K562 (cell line): Measurements from ENCODE around the gene CHD6. TPM values are rescaled to one million over a fixed set of nuclear protein-coding genes. Genes with fewer than 3 reads are reported as not detected.

Experiments
- ATAC-seq: fragments of 200-7000 bp; cut with Tn5 transposase; 3 replicates; pipeline ENCODE4 v1.9.1; 2020; ENCODE audit warnings: moderate library complexity
- BruUV-seq: library from RNA; stranded (reverse); fragments of 400-500 nt; replicated peaks from 2 replicates; lab custom pipeline; 2021; lab: Mats Ljungman, UMichigan
- CTCF ChIA-PET: fragments of 300-600 bp; formaldehyde crosslinking; extraction: SDS; loops from one replicate; lab custom pipeline; 2021; ENCODE audit warnings: low intra/inter-chr PET ratio; lab: Yijun Ruan, JAX
- POLR2A ChIA-PET: fragments of 300-600, 350-650 bp; sonication (Branson Sonifier 250); formaldehyde crosslinking; extraction: SDS; loops from one replicate; lab custom pipeline; 2021; ENCODE audit warnings: antibody characterized with exemption, inconsistent platforms; lab: Yijun Ruan, JAX
- DNase-seq, 4 experiments: peaks; one replicate each; pipeline versions ENCODE4 v3.0.0 to v3.0.0-alpha.2; 2011 to 2018; ENCODE audit warnings: low spot score in 3 of 4, mixed read lengths in 3 of 4; ENCODE audit errors: extremely low read depth in 1 of 4
- FAIRE-seq: peaks from 2 replicates; lab custom pipeline; 2011; peaks lifted over from hg19 to GRCh38; lab: Jason Lieb, UNC
- H2AFZ ChIP-seq: 2 replicates; pipeline ENCODE4 v1.6.0; 2011; ENCODE audit warnings: low read depth, low read length, control low read depth, inconsistent platforms
- H3K27ac ChIP-seq: fragments of 200-600 bp; 3 replicates; pipeline ENCODE4 v1.8.0; 2011; ENCODE audit warnings: low read depth, mild to moderate bottlenecking, control low read depth, inconsistent platforms, low read length, moderate library complexity, mixed read lengths; ENCODE audit errors: extremely low read depth
- H3K27me3 ChIP-seq, 2 experiments: fragments of 300-600 bp in 1 of 2; 2 replicates in 1 of 2; 3 replicates in 1 of 2; pipeline versions ENCODE4 v1.6.0 to v1.8.0; 2011; ENCODE audit warnings: inconsistent platforms in 2 of 2, low read length in 2 of 2, mild to moderate bottlenecking in 1 of 2, mixed read lengths in 1 of 2, moderate library complexity in 1 of 2; ENCODE audit not compliant: control insufficient read depth in 2 of 2, insufficient read depth in 2 of 2
- H3K36me3 ChIP-seq: fragments of 300-600 bp; 3 replicates; pipeline ENCODE4 v1.8.0; 2011; ENCODE audit warnings: mild to moderate bottlenecking, low read length, inconsistent platforms; ENCODE audit not compliant: control insufficient read depth, insufficient read depth
- H3K4me1 ChIP-seq, 2 experiments: fragments of 200-600 bp in 1 of 2; replicated peaks in 1 of 2; 2 replicates in 1 of 2; 3 replicates in 1 of 2; pipeline versions ENCODE4 v1.5.1 to v1.8.0; 2011; ENCODE audit warnings: inconsistent platforms in 2 of 2, low read length in 2 of 2, mild to moderate bottlenecking in 1 of 2, mixed read lengths in 1 of 2, moderate library complexity in 1 of 2; ENCODE audit not compliant: control insufficient read depth in 2 of 2, insufficient read depth in 2 of 2
- H3K4me2 ChIP-seq: 2 replicates; pipeline ENCODE4 v1.6.1; 2011; ENCODE audit warnings: low read length, control low read depth, inconsistent platforms, mixed read lengths; ENCODE audit not compliant: insufficient read depth
- H3K4me3 ChIP-seq: fragments of 200-600 bp; sonication (generic), shearing (Covaris generic); 2 replicates; pipeline ENCODE4 v1.5.1; 2016; ENCODE audit warnings: control low read depth, inconsistent platforms
- H3K79me2 ChIP-seq: fragments of 200-600 bp; 3 replicates; pipeline ENCODE4 v1.8.0; 2011; ENCODE audit warnings: low read length, inconsistent platforms; ENCODE audit not compliant: control insufficient read depth, insufficient read depth
- H3K9ac ChIP-seq, 2 experiments: 2 replicates each; pipeline versions ENCODE4 v1.6.0 to v1.6.1; 2011; ENCODE audit warnings: low read depth in 2 of 2, low read length in 2 of 2, control low read depth in 1 of 2, inconsistent platforms in 1 of 2, mild to moderate bottlenecking in 1 of 2, mixed read lengths in 1 of 2; ENCODE audit not compliant: insufficient read depth in 1 of 2
- H3K9me1 ChIP-seq: one replicate; pipeline ENCODE4 v1.6.0; 2011; ENCODE audit warnings: inconsistent platforms, mild to moderate bottlenecking, low read length, moderate library complexity; ENCODE audit not compliant: control insufficient read depth, insufficient read depth
- H3K9me3 ChIP-seq: replicated peaks from 2 replicates; pipeline ENCODE4 v1.5.1; 2011; ENCODE audit warnings: low read depth, low read length, inconsistent platforms; ENCODE audit not compliant: control insufficient read depth, insufficient read depth
- H4K20me1 ChIP-seq: replicated peaks from 2 replicates; pipeline ENCODE4 v1.6.1; 2011; ENCODE audit warnings: low read length, inconsistent platforms, mixed read lengths; ENCODE audit not compliant: control insufficient read depth, insufficient read depth
- ARID3A ChIP-seq: IDR thresholded peaks from 2 replicates; pipeline ENCODE4 v1.6.1; 2012; ENCODE audit warnings: low read depth, low read length, improper control_type of control experiment, borderline replicate concordance
- ELF1 ChIP-seq: fragments of 200-800 bp; sonication (Bioruptor generic); IDR thresholded peaks from 2 replicates; pipeline ENCODE4 v1.6.1; 2016; ENCODE audit warnings: missing genetic modification characterization, missing compliant biosample characterization
- EP400 ChIP-seq: fragments of 450-650 bp; IDR thresholded peaks from 2 replicates; pipeline ENCODE4 v1.6.1; 2017; ENCODE audit warnings: antibody characterized with exemption, mild to moderate bottlenecking, moderate library complexity
- ETV1 ChIP-seq: fragments of 450-650 bp; conservative IDR thresholded peaks from 2 replicates; pipeline ENCODE4 v1.6.1; 2016; ENCODE audit warnings: missing genetic modification characterization, control low read depth, low read depth, missing compliant biosample characterization
- MEIS2 ChIP-seq: fragments of 450-650 bp; IDR thresholded peaks from 2 replicates; pipeline ENCODE4 v1.6.1; 2014; ENCODE audit warnings: mild to moderate bottlenecking; ENCODE audit not compliant: partially characterized antibody
- NCOA1 ChIP-seq: fragments of 450-650 bp; IDR thresholded peaks from 2 replicates; pipeline ENCODE4 v1.6.1; 2016; ENCODE audit warnings: low read depth
- NR0B1 ChIP-seq: fragments of 450-650 bp; IDR thresholded peaks from one replicate; pipeline ENCODE4 v1.6.1; 2018; ENCODE audit warnings: mild to moderate bottlenecking, moderate library complexity; ENCODE audit not compliant: partially characterized antibody
- POLR2G ChIP-seq: fragments of 200-400 bp; formaldehyde crosslinking; IDR thresholded peaks from 2 replicates; pipeline ENCODE4 v1.6.1; 2017; ENCODE audit warnings: low read depth, mild to moderate bottlenecking, antibody characterized with exemption, low read length, moderate library complexity
- WHSC1 ChIP-seq: IDR thresholded peaks from one replicate; pipeline ENCODE4 v1.6.1; 2012; ENCODE audit warnings: low read length, control low read depth, inconsistent platforms
- ZFP1 ChIP-seq: fragments of 450-650 bp; formaldehyde crosslinking; IDR thresholded peaks from 2 replicates; pipeline ENCODE4 v1.4.0; 2020; ENCODE audit warnings: mild to moderate bottlenecking, mixed read lengths
- ZNF282 ChIP-seq: sonication (generic); formaldehyde crosslinking; IDR thresholded peaks from 2 replicates; pipeline ENCODE4 v1.8.1; 2023; ENCODE audit warnings: missing genetic modification reagents
- ZNF830 ChIP-seq: fragments of 250-450 bp; sonication (Bioruptor Pico); IDR thresholded peaks from 2 replicates; pipeline ENCODE4 v1.5.0; 2021; ENCODE audit warnings: mild to moderate bottlenecking
- WGBS: fragments of 100-300 bp; shearing (Covaris generic); methylation state at CpG from one replicate; pipeline ENCODE4 v1.1.6; 2016; ENCODE audit warnings: low coverage, mixed read lengths; ENCODE audit not compliant: insufficient coverage; ENCODE audit errors: missing lambda C conversion rate; 5-methylcytosine and 5-hydroxymethylcytosine counted together
- in situ Hi-C: fragments of 300-500 bp; cut with MboI; formaldehyde crosslinking; loops from 4 replicates; pipeline ENCODE4 v1.15.0; 2018; ENCODE audit warnings: inconsistent platforms, mixed read lengths
- intact Hi-C: fragments of 100-400 bp; cut with micrococcal nuclease; formaldehyde crosslinking; loops from 2 replicates; pipeline ENCODE4 v1.14.2; 2022
- polyA plus RNA-seq, 8 experiments: library from polyadenylated mRNA; depleted of rRNA in 4 of 8; stranded (reverse) in 5 of 8; unstranded in 3 of 8; fragments of >200 nt; fragmentation: Nextera tagmentation in 2 of 8; fragmentation: Illumina TruSeq in 1 of 8; extraction: Ambion mirVana in 2 of 8; extraction: Trizol in 1 of 8; gene quantifications; 2 replicates each; pipeline versions ENCODE4 v1.2.1 to v1.2.3, GENCODE V29; 2011 to 2014; ENCODE audit warnings: inconsistent platforms in 1 of 8, missing spikeins in 1 of 8
- total RNA-seq, 7 experiments: library from RNA; depleted of rRNA in 6 of 7; stranded (reverse); fragments of >200 nt in 6 of 7; fragmentation: Illumina TruSeq in 2 of 7; extraction: Trizol in 2 of 7; gene quantifications; 2 replicates each; pipeline versions ENCODE4 v1.2.1 to v1.2.3, GENCODE V29; 2011 to 2021; ENCODE audit warnings: low replicate concordance in 1 of 7

CHD6 gene
- total and polyA plus RNA-seq, 9 of the 15 experiments (the other 6 are each of a cell fraction or from before 2014, with no cell fraction given), result 3.9 to 24.2 (median 12.8) TPM

- no peak overlapping the region for H3K27ac ChIP-seq
- ATAC-seq, result no peak
- intact Hi-C loops, result no loop called here
These were observed 155.6 kb downstream of the CHD6 start for GRCh38 chr20:41462372-41463161.

GRCh38 chr20:41458761-41459160, 159.4 kb downstream of the CHD6 start:
- BruUV-seq, result no TSS peak
- no peak overlapping the region for H2AFZ ChIP-seq
- peaks cover 0 to 1% of the 10 kb centered on the region in 2 experiments; a peak in 2 of 5 replicates for H3K4me1 ChIP-seq
- no peak for FAIRE-seq
- DNase-seq, result no peak
- no peaks in the 10 kb centered on the region for H3K9me1 ChIP-seq
- CTCF ChIA-PET, result no interaction called here
- H3K9ac ChIP-seq, result no peak overlapping the region
- peaks cover 39% of the 10 kb centered on the region; the same call in 2 of the 3 replicates for H3K36me3 ChIP-seq
- POLR2A ChIA-PET, result no interaction called here
- H3K79me2 ChIP-seq, result no peaks in the 10 kb centered on the region
- H3K27me3 ChIP-seq, result no peaks in the 10 kb centered on the region
- in situ Hi-C loops (no loop called here), intact Hi-C loops (no loop called here)
- H3K27ac ChIP-seq, result no peak overlapping the region
- H3K4me2 ChIP-seq, result no peak overlapping the region
- peaks cover 4% of the 10 kb centered on the region for H3K9me3 ChIP-seq
- H4K20me1 ChIP-seq, result no peaks in the 10 kb centered on the region
- 89% methylated on average over 2 of the region's 2 CpGs for WGBS
- H3K4me3 ChIP-seq, result no peak overlapping the region
- no peak for ATAC-seq
- TF ChIP-seq ARID3A (no peak), NCOA1 (no peak), ZNF830 (CRISPR knock-in tag) (no peak), ZNF282 (no peak), MEIS2 (no peak), POLR2G (no peak), EP400 (no peak), WHSC1 (no peak), ZFP1 (CRISPR knock-in tag) (no peak), ETV1 (tag) (no peak), NR0B1 (no peak)

More at GRCh38 chr20:41462372-41463161, 155.6 kb downstream of the CHD6 start:
- in situ Hi-C loops, result no loop called here
- no peaks in the 10 kb centered on the region for H4K20me1 ChIP-seq
- H2AFZ ChIP-seq, result no peak overlapping the region
- peaks cover 4% of the 10 kb centered on the region for H3K9me3 ChIP-seq
- no peaks in the 10 kb centered on the region for H3K4me1 ChIP-seq
- DNase-seq (no peak), FAIRE-seq (no peak)
- H3K36me3 ChIP-seq, result peaks cover 4% of the 10 kb centered on the region; the same call in 2 of the 3 replicates
- H3K9me1 ChIP-seq, result no peaks in the 10 kb centered on the region
- no peak overlapping the region for H3K4me2 ChIP-seq
- ChIA-PET POLR2A (no interaction called here), CTCF (no interaction called here)
- WGBS, result 83% methylated on average over 6 of the region's 6 CpGs
- BruUV-seq, result no TSS peak
- no peak overlapping the region for H3K4me3 ChIP-seq
- no peak for TF ChIP-seq ELF1 (tag)
- no peak overlapping the region for H3K9ac ChIP-seq
- H3K79me2 ChIP-seq, result no peaks in the 10 kb centered on the region
- H3K27me3 ChIP-seq, result no peaks in the 10 kb centered on the region
